ENCODE data around the gene PLOD1.

GRCh38 chr1:11952455-11953109, 18.1 kb downstream of the PLOD1 start:
- TF ChIP-seq, protein P1, sequence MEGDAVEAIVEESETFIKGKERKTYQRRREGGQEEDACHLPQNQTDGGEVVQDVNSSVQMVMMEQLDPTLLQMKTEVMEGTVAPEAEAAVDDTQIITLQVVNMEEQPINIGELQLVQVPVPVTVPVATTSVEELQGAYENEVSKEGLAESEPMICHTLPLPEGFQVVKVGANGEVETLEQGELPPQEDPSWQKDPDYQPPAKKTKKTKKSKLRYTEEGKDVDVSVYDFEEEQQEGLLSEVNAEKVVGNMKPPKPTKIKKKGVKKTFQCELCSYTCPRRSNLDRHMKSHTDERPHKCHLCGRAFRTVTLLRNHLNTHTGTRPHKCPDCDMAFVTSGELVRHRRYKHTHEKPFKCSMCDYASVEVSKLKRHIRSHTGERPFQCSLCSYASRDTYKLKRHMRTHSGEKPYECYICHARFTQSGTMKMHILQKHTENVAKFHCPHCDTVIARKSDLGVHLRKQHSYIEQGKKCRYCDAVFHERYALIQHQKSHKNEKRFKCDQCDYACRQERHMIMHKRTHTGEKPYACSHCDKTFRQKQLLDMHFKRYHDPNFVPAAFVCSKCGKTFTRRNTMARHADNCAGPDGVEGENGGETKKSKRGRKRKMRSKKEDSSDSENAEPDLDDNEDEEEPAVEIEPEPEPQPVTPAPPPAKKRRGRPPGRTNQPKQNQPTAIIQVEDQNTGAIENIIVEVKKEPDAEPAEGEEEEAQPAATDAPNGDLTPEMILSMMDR (IDR thresholded peaks at IDR 0.05; ENCODE audit: insufficient read depth, low read length, poor library complexity, severe bottlenecking) = no peak
- no peak for TF ChIP-seq EZH2phosphoT487 (conservative IDR thresholded peaks at IDR 0.05; ENCODE audit: low read length)
